BLaER1 (cell line): ENCODE measurements around the gene FADD.

Experiments
- H3K27ac ChIP-seq: shearing (Covaris generic); formaldehyde crosslinking; 2 replicates; pipeline ENCODE4 v1.8.1; 2022
- H3K27me3 ChIP-seq: shearing (Covaris generic); formaldehyde crosslinking; 2 replicates; pipeline ENCODE4 v1.8.1; 2022
- H3K36me3 ChIP-seq: shearing (Covaris generic); formaldehyde crosslinking; 2 replicates; pipeline ENCODE4 v1.8.1; 2022
- H3K4me1 ChIP-seq: shearing (Covaris generic); formaldehyde crosslinking; 2 replicates; pipeline ENCODE4 v1.8.1; 2022
- H3K4me2 ChIP-seq: shearing (Covaris generic); formaldehyde crosslinking; 2 replicates; pipeline ENCODE4 v1.8.1; 2022
- H3K4me3 ChIP-seq: shearing (Covaris generic); formaldehyde crosslinking; 2 replicates; pipeline ENCODE4 v1.8.1; 2022
- H3K9ac ChIP-seq: shearing (Covaris generic); formaldehyde crosslinking; 2 replicates; pipeline ENCODE4 v1.8.1; 2022
- H3K9me3 ChIP-seq: shearing (Covaris generic); formaldehyde crosslinking; 2 replicates; pipeline ENCODE4 v1.8.1; 2022
- H4K20me1 ChIP-seq: shearing (Covaris generic); formaldehyde crosslinking; 2 replicates; pipeline ENCODE4 v1.8.1; 2022
- Cebpa-rat ChIP-seq: shearing (Covaris generic); IDR thresholded peaks from 2 replicates; pipeline ENCODE4 v1.8.1; 2022

The FADD gene

GRCh38 chr11:70244698-70245097 is 41.6 kb downstream of the FADD start:
- Histone ChIP-seq H3K36me3 (no peaks in the 10 kb centered on the region), H3K27ac (no peak overlapping the region), H3K9ac (no peak overlapping the region), H3K27me3 (no peaks in the 10 kb centered on the region), H4K20me1 (no peaks in the 10 kb centered on the region), H3K4me1 (no peaks in the 10 kb centered on the region), H3K9me3 (no peaks in the 10 kb centered on the region), H3K4me3 (no peak overlapping the region), H3K4me2 (no peak overlapping the region)
- TF ChIP-seq Cebpa-rat, result no peak

GRCh38 chr11:70246196-70246595 is 43.1 kb downstream of the FADD start:
- no peaks in the 10 kb centered on the region for H3K9me3 ChIP-seq
- H3K4me2 ChIP-seq, result no peak overlapping the region
- H3K4me1 ChIP-seq, result peaks cover 1% of the 10 kb centered on the region; the same call in 1 of the 2 replicates
- H3K36me3 ChIP-seq, result no peaks in the 10 kb centered on the region
- no peaks in the 10 kb centered on the region for H3K27me3 ChIP-seq
- TF ChIP-seq Cebpa-rat, result no peak
- no peaks in the 10 kb centered on the region for H4K20me1 ChIP-seq
- H3K9ac ChIP-seq, result no peak overlapping the region
- no peak overlapping the region for H3K4me3 ChIP-seq
- H3K27ac ChIP-seq, result no peak overlapping the region

- Histone ChIP-seq H3K27me3 (no peaks in the 10 kb centered on the region), H3K4me2 (no peak overlapping the region), H3K9me3 (no peaks in the 10 kb centered on the region)
Observed at GRCh38 chr11:70247042-70247709, 44.1 kb downstream of the FADD start.

GRCh38 chr11:70247710-70248072 is 44.6 kb downstream of the FADD start:
- Histone ChIP-seq H3K4me1 (peaks cover 13% of the 10 kb centered on the region), H3K27me3 (no peaks in the 10 kb centered on the region), H4K20me1 (no peaks in the 10 kb centered on the region), H3K9me3 (no peaks in the 10 kb centered on the region), H3K27ac (no peak overlapping the region), H3K36me3 (no peaks in the 10 kb centered on the region), H3K9ac (no peak overlapping the region), H3K4me3 (no peak overlapping the region), H3K4me2 (no peak overlapping the region)
- no peak for TF ChIP-seq Cebpa-rat

More at GRCh38 chr11:70247042-70247709, 44.1 kb downstream of the FADD start:
- H4K20me1 ChIP-seq, result no peaks in the 10 kb centered on the region
- H3K4me3 ChIP-seq, result no peak overlapping the region
- no peak overlapping the region for H3K27ac ChIP-seq
- TF ChIP-seq Cebpa-rat, result no peak
- peaks cover 10% of the 10 kb centered on the region; the same call in 1 of the 2 replicates for H3K4me1 ChIP-seq
- H3K9ac ChIP-seq, result no peak overlapping the region
- H3K36me3 ChIP-seq, result no peaks in the 10 kb centered on the region

- H3K9ac ChIP-seq, result no peak overlapping the region
- H3K4me3 ChIP-seq, result no peak overlapping the region
- no peaks in the 10 kb centered on the region for H3K9me3 ChIP-seq
- H4K20me1 ChIP-seq, result no peaks in the 10 kb centered on the region
- TF ChIP-seq Cebpa-rat, result no peak
- no peak overlapping the region for H3K27ac ChIP-seq
- H3K36me3 ChIP-seq, result no peaks in the 10 kb centered on the region
- peaks cover 21% of the 10 kb centered on the region for H3K4me1 ChIP-seq
- H3K4me2 ChIP-seq, result peak overlapping the region; percentile 54; the same call in 1 of the 2 replicates
- H3K27me3 ChIP-seq, result no peaks in the 10 kb centered on the region
Observed at GRCh38 chr11:70250876-70251658, 48.0 kb downstream of the FADD start.

GRCh38 chr11:70251659-70252321 is 48.7 kb downstream of the FADD start:
- H3K4me3 ChIP-seq, result no peak overlapping the region
- TF ChIP-seq Cebpa-rat, result no peak
- peak overlapping the region; percentile 54 for H3K4me2 ChIP-seq
- H3K27me3 ChIP-seq, result no peaks in the 10 kb centered on the region
- no peaks in the 10 kb centered on the region for H4K20me1 ChIP-seq
- H3K9ac ChIP-seq, result no peak overlapping the region
- peaks cover 21% of the 10 kb centered on the region for H3K4me1 ChIP-seq
- H3K36me3 ChIP-seq, result no peaks in the 10 kb centered on the region
- no peak overlapping the region for H3K27ac ChIP-seq
- no peaks in the 10 kb centered on the region for H3K9me3 ChIP-seq

- no peaks in the 10 kb centered on the region for H4K20me1 ChIP-seq
- no peak overlapping the region for H3K27ac ChIP-seq
- H3K9me3 ChIP-seq, result no peaks in the 10 kb centered on the region
- H3K4me2 ChIP-seq, result peak overlapping the region; percentile 57
- H3K4me3 ChIP-seq, result no peak overlapping the region
- peaks cover 21% of the 10 kb centered on the region for H3K4me1 ChIP-seq
- no peak overlapping the region for H3K9ac ChIP-seq
- TF ChIP-seq Cebpa-rat, result no peak
- H3K27me3 ChIP-seq, result no peaks in the 10 kb centered on the region
- no peaks in the 10 kb centered on the region for H3K36me3 ChIP-seq
Observed at GRCh38 chr11:70252844-70253243, 49.7 kb downstream of the FADD start.

- Histone ChIP-seq H3K9me3 (no peaks in the 10 kb centered on the region), H3K4me3 (no peak overlapping the region), H4K20me1 (no peaks in the 10 kb centered on the region), H3K36me3 (no peaks in the 10 kb centered on the region), H3K9ac (no peak overlapping the region), H3K4me2 (no peak overlapping the region), H3K4me1 (peaks cover 21% of the 10 kb centered on the region), H3K27me3 (no peaks in the 10 kb centered on the region), H3K27ac (no peak overlapping the region)
- TF ChIP-seq Cebpa-rat, result no peak
Observed at GRCh38 chr11:70255477-70256116, 52.5 kb downstream of the FADD start.
